WERI-Rb-1 (cell line): ENCODE results near the gene AJM1.
A peak's percentile ranks its signal among the peaks of the same experiment; 100 is the strongest.
"Not testable (repeated sequence)": the region's sequence is repeated elsewhere in the genome, so short reads cannot be mapped to it uniquely, and the experiment has no call there.

Source experiments
- DNase-seq: peaks from one replicate; pipeline ENCODE4 v3.0.0-alpha.2; 2020
- H3K27ac ChIP-seq: fragments of 250-450 bp; sonication (Bioruptor Pico); 2 replicates; pipeline ENCODE4 v1.5.1; 2020; ENCODE audit warnings: mild to moderate bottlenecking, moderate library complexity
- H3K27me3 ChIP-seq: fragments of 250-450 bp; sonication (Bioruptor Pico); 2 replicates; pipeline ENCODE4 v1.5.1; 2021; ENCODE audit warnings: mild to moderate bottlenecking, low read depth, moderate library complexity; ENCODE audit not compliant: insufficient read depth, severe bottlenecking
- H3K36me3 ChIP-seq: fragments of 250-450 bp; sonication (Bioruptor Pico); 2 replicates; pipeline ENCODE4 v1.5.1; 2020; ENCODE audit warnings: mild to moderate bottlenecking, moderate library complexity
- H3K4me3 ChIP-seq: 2 replicates; pipeline ENCODE4 v1.5.1; 2011; ENCODE audit warnings: low read depth, mild to moderate bottlenecking, control low read depth, low read length
- H3K9me3 ChIP-seq: fragments of 250-450 bp; sonication (Bioruptor Pico); 2 replicates; pipeline ENCODE4 v1.5.1; 2021; ENCODE audit warnings: mild to moderate bottlenecking, moderate library complexity; ENCODE audit not compliant: severe bottlenecking
- CTCF ChIP-seq: IDR thresholded peaks from 2 replicates; pipeline ENCODE4 v1.5.1; 2011; ENCODE audit warnings: low read depth, mild to moderate bottlenecking, control low read depth, inconsistent platforms, low read length

Gene AJM1

GRCh38 chr9:136843801-136844740 lies 1.8 kb downstream of the AJM1 start:
- H3K4me3 ChIP-seq = not testable (repeated sequence)
- TF ChIP-seq CTCF = peak; percentile 34; the same call in 1 of the 2 replicates

GRCh38 chr9:136844761-136845464 lies 2.6 kb downstream of the AJM1 start:
- peaks cover 12% of the 10 kb centered on the region for H3K36me3 ChIP-seq
- no peaks in the 10 kb centered on the region for H3K27me3 ChIP-seq
- DNase-seq = no peak
- TF ChIP-seq CTCF = no peak
- no peak overlapping the region for H3K4me3 ChIP-seq
- no peak overlapping the region for H3K27ac ChIP-seq
- no peaks in the 10 kb centered on the region for H3K9me3 ChIP-seq

More at GRCh38 chr9:136843801-136844740, 1.8 kb downstream of the AJM1 start:
- not testable (repeated sequence) for H3K27ac ChIP-seq, H3K27me3 ChIP-seq, H3K9me3 ChIP-seq
- H3K36me3 ChIP-seq = peaks cover 17% of the 10 kb centered on the region
- DNase-seq = peak; percentile 67

GRCh38 chr9:136845465-136846260 lies 3.4 kb downstream of the AJM1 start:
- TF ChIP-seq CTCF = no peak
- H3K9me3 ChIP-seq = no peaks in the 10 kb centered on the region

GRCh38 chr9:136846376-136847087 lies 4.3 kb downstream of the AJM1 start:
- H3K4me3 ChIP-seq = no peak overlapping the region
- peaks cover 22% of the 10 kb centered on the region for H3K36me3 ChIP-seq
- no peaks in the 10 kb centered on the region for H3K27me3 ChIP-seq
- H3K9me3 ChIP-seq = no peaks in the 10 kb centered on the region
- DNase-seq = no peak
- TF ChIP-seq CTCF = no peak
- no peak overlapping the region for H3K27ac ChIP-seq

More at GRCh38 chr9:136845465-136846260, 3.4 kb downstream of the AJM1 start:
- DNase-seq = no peak
- H3K27ac ChIP-seq = no peak overlapping the region
- H3K4me3 ChIP-seq = no peak overlapping the region
- peaks cover 13% of the 10 kb centered on the region for H3K36me3 ChIP-seq
- no peaks in the 10 kb centered on the region for H3K27me3 ChIP-seq
